Psoas muscle (tissue), 8 donors: Measurements from ENCODE around the gene DGKZ. TPM values are rescaled to one million over a fixed set of nuclear protein-coding genes. Genes with fewer than 3 reads are reported as not detected.

Experiments used
- ATAC-seq, 4 donors: fragments of 200-7000 bp; cut with Tn5 transposase; one replicate each; pipeline ENCODE4 v1.9.1; 2020; ENCODE audit warnings: moderate library complexity in 3 of 4, mild to moderate bottlenecking in 2 of 4
- DNase-seq, 2 donors: peaks; one replicate each; pipeline ENCODE4 v3.0.0-alpha.2; 2020
- H3K27ac ChIP-seq: fragments of 200-600 bp; one replicate; pipeline ENCODE4 v1.8.0; 2022
- H3K27me3 ChIP-seq, 3 donors: fragments of 200-600 bp in 1 of 3; one replicate each; pipeline versions ENCODE4 v1.6.1 to v1.8.0; 2013 to 2022; ENCODE audit warnings: low read length in 2 of 3, mild to moderate bottlenecking in 2 of 3, moderate library complexity in 1 of 3; ENCODE audit not compliant: insufficient read depth in 3 of 3
- H3K36me3 ChIP-seq, 2 donors: fragments of 200-600 bp in 1 of 2; one replicate each; pipeline versions ENCODE4 v1.6.1 to v1.8.0; 2013 to 2022; ENCODE audit warnings: low read depth in 1 of 2, mild to moderate bottlenecking in 1 of 2, moderate library complexity in 1 of 2; ENCODE audit not compliant: insufficient read depth in 1 of 2
- H3K4me1 ChIP-seq: fragments of 200-600 bp; one replicate; pipeline ENCODE4 v1.8.0; 2022
- H3K4me3 ChIP-seq: fragments of 200-600 bp; one replicate; pipeline ENCODE4 v1.8.0; 2022; ENCODE audit warnings: mild to moderate bottlenecking
- H3K9me3 ChIP-seq: fragments of 200-600 bp; one replicate; pipeline ENCODE4 v1.8.0; 2022
- WGBS, 3 donors: extraction: QIAGEN DNeasy Blood & Tissue Kit; methylation state at CpG; one replicate each; pipeline versions ENCODE4 v1.1.6 to v1.1.7; 2013; 5-methylcytosine and 5-hydroxymethylcytosine counted together
- intact Hi-C, 2 donors: fragments of 100-400 bp; cut with DNase I; formaldehyde crosslinking; loops; one replicate each; pipeline versions ENCODE4 v1.11.0 to v1.14.2; 2022
- polyA plus RNA-seq, 3 donors: library from polyadenylated mRNA; stranded (reverse); fragments of 200-250 nt; gene quantifications; one replicate each; pipeline ENCODE4 v1.2.3, GENCODE V29; 2013
- total RNA-seq, 4 donors: library from RNA; stranded (reverse); fragmentation: NEBNext Ultra II Directional in 2 of 4; extraction: Animal tissue kit (Norgen Biotek cat#: 25700) in 2 of 4; gene quantifications; one replicate each; pipeline versions ENCODE4 v1.2.1 to v1.2.4, GENCODE V29; 2021 to 2023
- TF ChIP-seq, protein P1 (sequence below): fragments of 200-600 bp; IDR thresholded peaks from one replicate; pipeline ENCODE4 v1.8.0; 2022; ENCODE audit warnings: antibody characterized with exemption
- donor health status: healthy with polysubstance abuse.
- donor health status: DM: no; HTN: no; CAD: no; lungs with moderate emphysema.
- donor health status: Bipolar disorder and iron deficiency.
- donor health status: healthy.
- donor health status: DM: yes; HTN: yes; CAD: no.
- donor health status: DM: no; HTN: no; CAD: no.
- donor health status: DM: no; HTN: no; CAD: no.
- donor health status: DM: yes; HTN: yes; CAD: no.

DGKZ gene
- total and polyA plus RNA-seq, 7 donors: 57.7 to 138 (median 90.2) TPM

DNA sequence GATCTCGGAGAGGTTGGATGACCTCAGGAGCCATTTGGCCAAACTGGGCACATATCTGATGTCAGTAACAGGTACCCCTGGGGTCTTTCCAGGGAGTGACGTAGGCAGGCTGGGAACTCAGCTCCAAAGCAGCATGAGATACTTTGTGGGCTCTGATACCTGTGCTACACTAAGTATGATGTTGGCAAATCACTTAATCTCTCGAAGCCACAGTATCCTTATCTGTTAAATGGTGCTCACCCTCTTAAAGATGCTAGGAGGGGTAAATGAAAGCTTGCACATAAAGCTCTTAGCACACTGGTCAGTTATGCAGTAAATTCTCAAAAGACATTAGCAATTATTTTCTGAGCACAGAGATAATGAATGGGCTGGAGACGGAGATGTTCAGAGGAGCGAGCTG is 17.1 kb upstream of the DGKZ start:
- Histone ChIP-seq H3K27ac (no peak overlapping the region), H3K36me3 (no peaks in the 10 kb centered on the region), H3K9me3 (no peaks in the 10 kb centered on the region), H3K4me3 (no peak overlapping the region), H3K27me3 (peaks cover 4 to 59% (median 17%) of the 10 kb centered on the region in 3 donors), H3K4me1 (no peaks in the 10 kb centered on the region)
- no peak for ATAC-seq
- TF ChIP-seq, protein P1, sequence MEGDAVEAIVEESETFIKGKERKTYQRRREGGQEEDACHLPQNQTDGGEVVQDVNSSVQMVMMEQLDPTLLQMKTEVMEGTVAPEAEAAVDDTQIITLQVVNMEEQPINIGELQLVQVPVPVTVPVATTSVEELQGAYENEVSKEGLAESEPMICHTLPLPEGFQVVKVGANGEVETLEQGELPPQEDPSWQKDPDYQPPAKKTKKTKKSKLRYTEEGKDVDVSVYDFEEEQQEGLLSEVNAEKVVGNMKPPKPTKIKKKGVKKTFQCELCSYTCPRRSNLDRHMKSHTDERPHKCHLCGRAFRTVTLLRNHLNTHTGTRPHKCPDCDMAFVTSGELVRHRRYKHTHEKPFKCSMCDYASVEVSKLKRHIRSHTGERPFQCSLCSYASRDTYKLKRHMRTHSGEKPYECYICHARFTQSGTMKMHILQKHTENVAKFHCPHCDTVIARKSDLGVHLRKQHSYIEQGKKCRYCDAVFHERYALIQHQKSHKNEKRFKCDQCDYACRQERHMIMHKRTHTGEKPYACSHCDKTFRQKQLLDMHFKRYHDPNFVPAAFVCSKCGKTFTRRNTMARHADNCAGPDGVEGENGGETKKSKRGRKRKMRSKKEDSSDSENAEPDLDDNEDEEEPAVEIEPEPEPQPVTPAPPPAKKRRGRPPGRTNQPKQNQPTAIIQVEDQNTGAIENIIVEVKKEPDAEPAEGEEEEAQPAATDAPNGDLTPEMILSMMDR: no peak
- DNase-seq: no peak
- WGBS, 3 donors: 50 to 52% (median 52%) methylated on average over 5 of the region's 5 CpGs
- intact Hi-C loops: loop anchor here in 1 of 2 donors (10.0 kb wide), 1 partner anchor 205 kb away; the partner anchor contains the start of gene PHF21A

DNA sequence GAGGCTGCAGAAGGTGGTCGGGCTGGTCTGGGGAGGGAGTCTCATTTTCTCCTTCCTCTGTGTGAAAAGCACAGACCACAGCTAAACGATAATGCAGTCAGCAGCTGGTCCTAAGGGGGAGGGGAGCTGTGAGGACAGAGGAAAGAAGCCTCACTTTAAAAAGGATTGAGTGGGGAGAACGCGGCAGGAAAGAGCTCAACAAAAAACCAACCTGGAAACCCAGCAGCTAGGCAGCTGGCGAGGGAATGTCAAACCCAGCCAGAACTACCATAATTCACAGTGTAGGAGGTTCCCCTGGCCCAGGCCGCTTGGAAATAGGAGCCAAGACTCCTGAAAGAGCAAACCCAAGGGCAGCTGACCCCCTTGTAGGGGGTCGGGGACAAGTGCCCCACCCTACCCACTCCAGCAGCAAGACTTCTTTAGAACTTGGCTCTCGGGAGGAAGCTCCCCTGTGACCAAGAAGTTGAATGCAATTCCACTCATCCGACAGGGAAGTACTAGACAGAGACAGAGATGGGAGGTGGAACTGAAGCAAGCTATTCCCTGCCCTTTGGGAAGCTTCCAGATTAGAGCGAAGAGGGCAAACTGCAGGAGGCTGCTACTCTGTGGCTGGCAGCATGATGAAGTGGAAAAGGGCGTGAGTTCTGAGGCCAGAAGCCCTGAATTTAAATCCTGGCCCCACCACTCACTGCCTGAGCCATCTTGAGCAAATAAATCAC is 16.5 kb upstream of the DGKZ start:
- Histone ChIP-seq H3K4me3 (no peak overlapping the region), H3K27ac (no peak overlapping the region), H3K4me1 (no peaks in the 10 kb centered on the region), H3K9me3 (no peaks in the 10 kb centered on the region), H3K36me3 (no peaks in the 10 kb centered on the region), H3K27me3 (peaks cover 4 to 59% (median 17%) of the 10 kb centered on the region in 3 donors)
- intact Hi-C loops: loop anchor here in 1 of 2 donors (10.0 kb wide), 1 partner anchor 206 kb away; the partner anchor contains the start of gene PHF21A
- TF ChIP-seq, protein P1: no peak
- WGBS, 3 donors: 19 to 29% (median 22%) methylated on average over 11 of the region's 11 CpGs
- DNase-seq: no peak
- ATAC-seq: no peak

DNA sequence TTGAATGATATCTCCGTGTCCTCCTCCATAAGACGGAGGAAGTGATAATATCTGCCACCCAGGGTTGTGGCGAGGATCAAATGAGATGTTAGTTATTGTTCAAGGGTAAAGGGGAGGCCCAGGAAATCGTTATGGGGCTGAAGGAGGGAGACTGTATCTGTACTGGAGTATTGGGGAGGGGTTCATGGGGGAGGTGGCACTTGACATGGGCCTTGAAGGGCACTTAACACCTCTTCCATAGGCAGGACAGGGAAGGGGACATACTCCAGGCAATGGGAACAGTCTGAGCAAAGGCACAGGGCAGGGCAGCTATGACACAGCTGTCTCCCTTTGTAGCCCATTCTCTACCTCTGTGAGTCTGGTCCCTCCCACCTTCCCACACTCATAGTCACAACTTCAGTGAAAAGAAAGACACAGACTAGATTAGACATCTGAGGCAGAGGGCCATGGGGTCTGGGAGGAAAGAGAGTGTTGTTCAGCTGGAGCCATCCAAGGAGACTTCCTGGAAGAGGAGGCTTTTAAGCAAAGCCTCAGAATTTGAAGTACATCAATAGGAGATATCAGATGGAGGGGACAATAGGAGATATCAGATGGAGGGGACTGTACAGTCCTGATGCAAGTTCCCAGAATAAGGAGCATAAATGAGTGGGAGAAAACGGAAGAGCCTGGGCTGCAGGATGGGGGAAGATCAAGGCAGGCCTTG is 15.8 kb upstream of the DGKZ start:
- DNase-seq (no peak), ATAC-seq (no peak)
- H3K4me1 ChIP-seq: no peaks in the 10 kb centered on the region
- no peaks in the 10 kb centered on the region for H3K36me3 ChIP-seq
- WGBS, 3 donors: 70 to 75% (median 70%) methylated on average over 5 of the region's 5 CpGs
- TF ChIP-seq, protein P1: no peak
- H3K4me3 ChIP-seq: no peak overlapping the region
- no peak overlapping the region for H3K27ac ChIP-seq
- intact Hi-C loops: loop anchor here in 1 of 2 donors (10.0 kb wide), 1 partner anchor 207 kb away; the partner anchor contains the start of gene PHF21A
- no peaks in the 10 kb centered on the region for H3K9me3 ChIP-seq
- H3K27me3 ChIP-seq: peaks cover 4 to 59% (median 15%) of the 10 kb centered on the region in 3 donors

DNA sequence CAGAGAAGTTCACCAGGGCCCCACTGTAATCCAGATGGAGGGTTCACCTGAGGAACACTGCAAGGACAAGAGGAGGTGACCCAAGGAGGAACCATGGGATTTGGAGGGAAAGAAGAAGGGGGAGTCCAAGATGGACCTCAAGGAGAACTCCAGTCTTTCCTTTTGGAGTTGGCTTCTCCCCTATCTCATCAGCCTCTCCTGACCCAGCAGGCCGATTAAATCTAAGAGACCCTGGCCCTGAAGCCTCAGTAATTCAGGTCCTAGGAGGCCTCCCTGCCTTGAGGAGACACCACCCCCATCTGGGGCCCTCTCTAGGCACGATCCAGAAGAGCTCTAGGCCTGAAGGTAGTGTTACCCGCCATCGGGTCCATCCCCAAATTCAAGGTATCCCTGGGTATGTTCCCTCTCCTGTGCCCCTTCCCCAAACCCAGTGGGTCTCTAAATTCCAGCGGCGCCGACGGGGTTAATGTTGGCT is 15.1 kb upstream of the DGKZ start:
- Histone ChIP-seq H3K27ac (no peak overlapping the region), H3K27me3 (peaks cover 4 to 59% (median 15%) of the 10 kb centered on the region in 3 donors), H3K36me3 (no peaks in the 10 kb centered on the region), H3K9me3 (no peaks in the 10 kb centered on the region), H3K4me3 (peak overlapping the region; percentile 62), H3K4me1 (no peaks in the 10 kb centered on the region)
- no peak for ATAC-seq
- DNase-seq: no peak
- TF ChIP-seq, protein P1: no peak
- 33 to 42% (median 33%) methylated on average over 8 of the region's 8 CpGs for WGBS, 3 donors
- intact Hi-C loops: loop anchor here in 1 of 2 donors (10.0 kb wide), 1 partner anchor 207 kb away; the partner anchor contains the start of gene PHF21A
